Nucleus accumbens (tissue), 56 donors: ENCODE results near the gene FMO1.
A peak's percentile ranks its signal among the peaks of the same experiment; 100 is the strongest.
"Not testable (repeated sequence)": the region's sequence is repeated elsewhere in the genome, so short reads cannot be mapped to it uniquely, and the experiment has no call there.

Source experiments
- DNase-seq, 56 donors: peaks; one replicate each; lab custom pipeline; 2025; lab: John Stamatoyannopoulos, UW

The FMO1 gene

DNA sequence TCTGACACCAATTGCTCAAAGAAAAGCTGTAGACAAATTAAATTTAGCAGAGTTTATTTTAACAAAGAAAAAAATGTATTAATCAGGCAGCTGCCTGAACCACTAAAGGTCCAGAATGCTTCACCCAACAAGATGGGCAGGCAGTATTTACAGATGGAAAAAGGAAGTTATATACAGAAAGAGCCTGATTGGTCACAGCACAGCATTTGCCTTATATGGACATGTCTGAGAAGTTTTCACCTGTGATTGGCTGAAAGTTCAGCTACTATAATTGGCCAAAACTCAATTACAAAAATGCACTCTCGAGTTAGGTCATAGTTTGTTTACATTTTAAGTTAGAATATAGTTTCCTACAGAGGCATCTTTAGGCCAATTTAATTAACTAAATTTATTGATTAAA lies 15.1 kb upstream of the FMO1 start:
- DNase-seq = no peak

DNA sequence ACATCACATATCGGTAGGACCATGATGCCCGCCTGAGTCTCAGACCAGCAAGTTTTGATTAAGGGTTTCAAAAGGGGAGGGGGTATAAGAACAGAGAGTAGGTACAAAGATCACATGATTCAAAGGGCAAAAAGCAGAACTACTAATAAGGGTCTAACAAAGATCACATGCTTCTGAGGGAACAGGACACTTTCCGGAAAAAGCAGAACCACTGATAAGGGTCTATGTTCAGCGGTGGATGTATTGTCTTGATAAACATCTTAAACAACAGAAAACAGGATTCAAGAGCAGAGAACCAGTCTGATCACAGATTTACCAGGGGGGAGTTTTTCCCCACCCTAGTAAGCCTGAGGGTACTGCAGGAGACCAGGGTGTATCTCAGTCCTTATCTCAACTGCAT lies 12.1 kb upstream of the FMO1 start:
- DNase-seq = not testable (repeated sequence)

GRCh38 chr1:171243878-171244277 lies 4.4 kb upstream of the FMO1 start:
- no peak for DNase-seq

GRCh38 chr1:171245458-171246064 lies 2.7 kb upstream of the FMO1 start:
- DNase-seq = peak in 2 of 56 donors; percentile 3 to 8

DNA sequence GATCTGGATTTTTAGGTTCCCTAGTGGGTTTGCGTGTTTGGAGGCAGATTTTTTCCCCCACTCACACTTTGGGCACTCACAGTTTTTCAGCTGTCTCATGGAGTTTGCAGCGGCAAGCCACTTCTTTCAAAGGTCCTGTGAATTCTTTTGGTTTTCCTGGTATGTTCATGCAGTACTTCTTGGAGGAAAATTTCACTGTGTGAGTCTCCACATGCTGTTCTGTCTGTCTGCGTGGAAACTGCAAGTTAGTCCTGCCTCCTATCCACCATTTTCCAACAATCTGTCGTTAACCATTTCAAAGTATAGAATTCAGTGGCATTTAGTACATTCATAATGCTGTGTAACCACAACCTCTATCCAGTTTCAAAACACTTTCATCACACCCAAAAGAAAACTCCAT lies 793 bp upstream of the FMO1 start:
- no peak for DNase-seq

GRCh38 chr1:171248841-171249240 lies 547 bp downstream of the FMO1 start:
- DNase-seq = no peak

DNA sequence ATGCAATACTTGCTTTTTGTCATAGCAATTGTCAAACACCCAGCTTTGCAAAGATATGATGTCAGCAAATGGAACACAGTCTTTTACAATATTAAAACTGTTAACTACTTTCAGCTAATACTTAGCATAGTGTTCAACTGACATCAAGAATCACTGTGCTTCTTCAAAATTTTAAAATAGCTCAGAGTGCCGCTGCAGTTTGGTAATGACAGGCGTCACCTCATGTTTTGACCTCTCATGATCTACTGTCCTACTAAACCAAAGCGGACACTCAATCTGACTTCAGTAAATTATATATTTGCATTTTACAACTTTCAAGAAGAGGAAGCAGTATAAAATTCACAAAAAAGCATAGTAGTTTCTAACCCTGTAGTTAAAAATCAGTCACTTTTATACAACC lies 2.0 kb downstream of the FMO1 start:
- no peak for DNase-seq

GRCh38 chr1:171251042-171251951 lies 3.0 kb downstream of the FMO1 start:
- peak in 5 of 56 donors; percentile 1 to 18 (median 3) for DNase-seq

- no peak for DNase-seq
These were observed 3.6 kb downstream of the FMO1 start for GRCh38 chr1:171251952-171252300.

DNA sequence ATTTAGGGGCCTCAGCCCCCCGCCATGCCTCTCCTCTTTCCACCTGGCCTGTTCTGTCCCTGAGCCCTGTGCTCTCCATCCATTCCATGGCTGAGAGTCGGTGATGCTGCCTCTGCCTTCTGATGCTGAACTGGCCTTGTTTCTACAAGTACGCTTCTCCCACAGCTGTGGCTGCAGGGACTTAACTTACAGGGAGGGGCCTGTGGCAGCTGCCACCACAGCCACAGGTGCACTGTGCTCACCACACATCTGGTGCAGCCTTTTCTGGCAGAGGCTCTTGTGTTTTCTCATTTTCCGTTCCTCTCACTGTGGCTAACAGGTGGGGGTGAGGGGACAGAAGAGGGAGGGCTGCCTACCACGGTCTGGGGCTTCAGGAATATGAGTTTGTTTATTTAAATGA lies 4.2 kb downstream of the FMO1 start:
- no peak for DNase-seq

DNA sequence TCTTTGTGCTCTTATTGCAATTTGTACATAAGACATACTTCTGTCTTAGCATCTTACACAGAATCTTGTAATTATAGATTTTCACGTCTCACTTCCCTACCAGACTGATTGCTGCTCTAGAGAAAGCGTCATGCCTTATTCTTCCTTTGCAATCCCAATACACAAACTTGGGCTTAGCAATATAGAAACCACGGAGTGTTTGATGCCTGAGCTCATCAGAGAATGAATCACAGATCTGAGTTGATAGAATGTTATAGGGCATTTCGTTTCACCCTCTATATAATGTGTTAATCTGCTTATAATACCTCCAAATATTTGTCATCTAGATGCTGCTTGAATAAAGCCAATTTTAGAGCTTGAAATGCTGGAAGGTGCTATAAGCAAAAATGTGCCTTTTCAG lies 6.6 kb downstream of the FMO1 start:
- DNase-seq = no peak

DNA sequence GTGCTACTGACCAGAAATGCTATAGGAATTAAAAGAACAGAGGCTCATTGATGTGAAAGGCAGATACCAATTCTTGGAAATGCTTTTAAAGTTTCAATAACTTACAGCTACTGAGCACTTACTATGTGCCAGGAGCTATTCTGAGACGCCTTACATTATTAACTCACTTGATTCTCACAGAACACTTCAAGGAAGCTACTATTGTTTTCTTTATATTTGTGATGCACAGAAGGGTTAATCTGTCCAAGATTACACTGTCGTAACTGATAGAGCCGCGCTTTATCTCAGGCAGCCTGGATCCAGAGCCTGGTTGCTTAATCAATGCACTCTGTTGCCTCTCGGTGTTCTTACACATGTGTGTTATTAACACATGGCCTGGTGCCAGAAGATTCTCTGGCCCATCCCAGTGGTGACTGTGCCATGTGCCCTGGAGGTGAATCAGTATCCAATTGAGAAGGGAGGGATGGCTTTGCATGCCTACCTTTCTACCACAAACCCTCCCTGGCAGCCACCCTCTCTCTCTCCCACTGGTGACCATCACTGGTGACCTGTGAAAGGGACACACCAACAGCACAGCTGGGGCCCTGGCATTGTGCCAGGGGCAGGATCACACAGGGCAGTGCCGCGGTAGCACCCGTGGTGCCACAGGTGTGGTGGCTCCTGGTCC lies 8.8 kb downstream of the FMO1 start:
- peak in 1 of 56 donors; percentile 5 for DNase-seq

DNA sequence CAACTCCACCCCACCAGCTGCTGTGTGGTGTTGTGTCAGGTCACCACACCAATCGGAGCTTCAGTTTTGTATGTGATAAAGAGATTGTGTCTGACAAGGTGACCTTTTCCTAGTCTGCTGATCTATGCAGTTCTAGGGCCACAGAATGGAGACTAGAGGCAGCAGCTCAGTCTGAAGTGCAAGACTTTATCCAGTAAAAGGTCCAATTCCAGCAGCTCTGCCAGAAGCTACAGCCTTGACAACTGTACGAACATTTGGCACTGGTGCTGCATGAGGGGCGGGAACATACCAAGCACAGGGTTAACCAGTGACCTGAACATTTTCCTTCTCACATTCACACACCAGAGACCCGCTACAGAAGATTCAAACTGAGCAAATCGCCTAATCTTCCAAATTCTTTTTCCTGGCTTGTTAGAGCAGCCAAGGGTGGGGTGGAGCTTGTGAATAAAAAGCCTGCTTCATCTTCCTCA lies 9.3 kb downstream of the FMO1 start:
- no peak for DNase-seq

DNA sequence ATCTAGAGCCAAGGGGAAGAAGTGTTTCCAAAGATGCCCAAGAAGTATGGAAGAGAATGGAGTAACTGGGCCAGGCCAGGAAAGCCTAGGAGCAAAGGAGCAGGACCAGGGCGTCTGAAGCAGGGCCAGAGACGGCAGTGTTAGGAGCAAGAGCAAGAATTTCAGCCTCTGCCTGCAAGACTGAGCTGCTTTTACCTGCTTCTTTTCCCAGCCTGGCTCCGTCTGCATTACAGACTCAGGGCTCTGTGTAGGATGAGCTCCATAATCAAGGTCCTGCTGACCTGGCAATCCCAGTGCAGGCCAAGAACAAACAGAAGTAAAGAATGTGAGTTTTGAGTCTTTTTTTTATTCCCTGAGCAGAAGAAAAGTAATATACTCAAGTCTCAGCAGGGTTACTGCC lies 10.1 kb downstream of the FMO1 start:
- DNase-seq = no peak

- no peak for DNase-seq
These were observed 10.6 kb downstream of the FMO1 start for GRCh38 chr1:171258943-171259342.

DNA sequence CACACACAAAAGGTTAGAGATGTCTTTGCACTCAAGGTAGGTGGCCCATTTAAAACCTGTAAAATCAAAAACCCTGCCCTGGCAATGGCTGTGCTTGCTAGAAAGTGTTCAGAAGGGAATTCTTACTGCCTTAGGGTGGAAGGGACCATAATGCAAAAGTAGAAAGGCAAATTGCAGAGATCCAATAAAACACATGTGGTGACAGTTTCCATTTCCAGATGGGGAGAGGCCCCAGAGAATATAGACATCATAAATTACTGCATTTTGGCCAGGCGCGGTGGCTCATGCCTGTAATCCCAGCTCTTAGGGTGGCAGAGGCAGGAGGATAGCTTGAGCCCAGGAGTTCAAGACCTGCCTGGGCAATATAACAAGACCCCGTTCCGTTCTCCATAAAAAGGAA lies 13.0 kb downstream of the FMO1 start:
- DNase-seq = no peak

- DNase-seq = no peak
These were observed 15.6 kb downstream of the FMO1 start for GRCh38 chr1:171263901-171264300.

DNA sequence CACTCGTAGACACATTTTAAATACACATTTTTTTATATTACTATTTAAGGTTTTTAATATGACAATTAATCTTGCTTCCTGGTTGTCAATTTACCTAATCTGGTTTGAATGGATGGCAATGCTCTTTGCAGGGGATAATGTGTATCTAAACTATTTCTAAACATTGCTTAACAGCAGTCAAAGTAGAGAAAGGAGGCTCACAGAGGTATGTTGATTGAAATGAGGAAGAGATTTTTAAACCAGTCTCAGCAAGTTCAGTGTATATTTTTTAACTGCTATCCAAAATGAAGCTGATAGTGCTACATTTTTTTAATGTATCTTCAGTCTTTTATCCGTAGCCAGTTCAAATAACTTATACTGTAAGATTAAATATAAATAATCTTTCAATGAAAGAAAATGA lies 17.4 kb downstream of the FMO1 start:
- DNase-seq = no peak

- no peak for DNase-seq
These were observed 18.6 kb downstream of the FMO1 start for GRCh38 chr1:171266930-171267329.

- no peak for DNase-seq
These were observed 19.1 kb downstream of the FMO1 start for GRCh38 chr1:171267391-171267790.

- no peak for DNase-seq
These were observed 22.5 kb downstream of the FMO1 start for GRCh38 chr1:171270806-171271205.

DNA sequence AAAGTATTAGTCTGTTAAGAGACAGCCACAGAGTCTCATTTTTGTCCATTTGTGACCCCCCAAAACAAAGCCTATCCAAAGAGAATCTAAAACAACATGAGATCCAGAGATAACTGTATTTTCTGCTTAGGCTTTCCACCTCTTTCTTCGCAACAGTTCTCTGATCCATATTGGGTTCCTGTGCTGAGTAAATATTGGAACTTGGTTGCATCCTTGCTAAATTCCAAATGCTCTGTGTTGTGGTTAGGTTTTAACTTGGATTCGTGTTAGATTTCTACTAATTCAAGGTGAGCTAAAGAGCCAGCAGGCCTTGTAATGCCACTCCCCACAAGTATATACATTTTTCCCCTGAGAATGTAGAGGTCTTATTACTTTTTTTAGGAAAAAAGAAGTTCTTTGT lies 29.2 kb downstream of the FMO1 start:
- no peak for DNase-seq
